GM21526 (cell line): Measurements from ENCODE around the gene CCDC77.

Source experiments
- ATAC-seq: cut with Tn5 transposase; IDR thresholded peaks from one replicate; pipeline ENCODE4 v1.9.1; 2021; ENCODE audit warnings: moderate library complexity; ENCODE audit not compliant: unreplicated experiment, low FRiP score

Gene CCDC77

DNA sequence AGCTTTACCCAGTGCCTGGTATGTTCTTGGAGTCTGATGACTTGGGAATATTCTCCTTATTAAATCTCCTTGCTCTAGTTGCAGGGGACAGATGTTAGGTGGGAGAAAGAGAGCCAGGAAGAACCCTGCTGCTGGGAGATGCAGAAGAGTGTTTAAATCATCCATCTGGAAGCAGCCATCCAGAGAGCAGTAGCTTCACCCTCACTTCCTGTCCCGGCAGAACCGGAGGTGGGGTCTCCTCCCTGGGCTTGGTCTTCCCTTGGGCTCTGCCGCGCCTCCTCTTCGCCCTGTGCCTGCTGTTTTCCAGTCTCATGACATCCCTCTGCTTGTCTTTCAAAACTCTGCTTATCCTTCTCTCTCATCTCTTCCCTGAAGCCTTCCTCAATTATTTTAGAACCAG lies 73.8 kb downstream of the CCDC77 start:
- ATAC-seq, result no peak

DNA sequence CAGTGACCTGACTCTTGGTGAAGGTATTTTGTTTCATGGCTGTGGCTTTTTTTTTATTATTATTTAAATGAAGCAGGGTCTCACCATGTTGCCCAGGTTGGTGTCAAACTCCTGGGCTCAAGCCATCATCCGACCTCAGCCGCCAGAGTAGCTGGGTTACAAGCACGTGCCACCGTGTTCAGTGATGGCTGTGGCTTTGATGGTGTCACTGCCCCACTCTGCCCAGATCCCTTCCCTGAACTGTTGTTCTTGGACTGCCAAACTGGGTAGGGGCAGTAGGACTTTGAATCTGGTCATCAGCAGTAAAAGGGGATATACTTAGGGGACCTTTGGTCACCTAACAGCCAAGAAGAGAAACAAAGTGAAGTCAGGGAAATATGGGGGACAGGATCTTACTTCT lies 77.7 kb downstream of the CCDC77 start:
- ATAC-seq, result no peak

DNA sequence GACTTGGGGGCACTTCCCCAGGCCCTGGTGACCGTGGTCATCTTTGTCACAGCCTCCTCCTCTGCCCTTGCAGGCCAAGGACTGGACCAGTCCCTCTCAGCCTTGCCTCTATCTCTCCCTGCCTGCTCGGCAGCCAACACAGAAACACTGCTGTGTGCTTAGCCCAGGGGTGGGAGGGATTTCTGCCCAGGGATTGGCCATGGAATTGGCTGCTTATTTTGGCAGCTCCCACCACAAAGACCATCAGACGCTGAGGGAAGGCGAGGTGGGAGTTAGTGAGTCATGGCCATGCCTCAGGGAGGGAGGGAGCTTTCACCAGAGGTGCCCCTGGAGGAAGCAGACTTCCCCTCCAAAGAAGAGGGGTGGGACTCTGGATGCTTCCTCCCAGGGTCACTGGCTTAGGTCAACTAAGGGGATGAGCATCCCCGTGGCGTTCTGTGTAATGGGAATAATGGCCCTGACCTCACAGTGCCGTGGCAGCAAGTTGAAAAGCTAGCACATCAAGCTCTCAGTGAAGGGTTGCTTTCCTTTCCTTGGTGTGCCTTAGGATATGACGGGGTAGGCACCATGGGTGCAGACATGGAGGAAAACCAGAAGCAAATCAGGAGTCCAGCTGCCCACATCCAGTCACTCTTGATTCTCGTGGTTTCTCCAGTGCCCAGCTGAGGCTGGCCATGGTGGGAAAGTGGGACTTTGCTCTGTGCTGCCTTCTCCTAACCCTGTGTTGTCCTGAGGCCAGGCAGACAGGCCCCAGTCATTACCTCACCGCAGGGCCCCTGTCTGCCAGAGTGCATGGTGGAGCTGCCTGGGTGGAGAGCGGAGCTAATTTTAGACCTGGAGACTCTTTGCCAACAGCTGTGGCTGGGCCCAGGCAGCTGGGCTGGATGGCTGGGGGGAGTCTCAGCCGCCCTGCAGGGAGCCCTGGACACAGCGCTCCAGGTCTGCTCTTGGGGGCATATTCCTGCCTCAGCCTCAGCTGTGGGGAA lies 79.7 kb downstream of the CCDC77 start:
- no peak for ATAC-seq

DNA sequence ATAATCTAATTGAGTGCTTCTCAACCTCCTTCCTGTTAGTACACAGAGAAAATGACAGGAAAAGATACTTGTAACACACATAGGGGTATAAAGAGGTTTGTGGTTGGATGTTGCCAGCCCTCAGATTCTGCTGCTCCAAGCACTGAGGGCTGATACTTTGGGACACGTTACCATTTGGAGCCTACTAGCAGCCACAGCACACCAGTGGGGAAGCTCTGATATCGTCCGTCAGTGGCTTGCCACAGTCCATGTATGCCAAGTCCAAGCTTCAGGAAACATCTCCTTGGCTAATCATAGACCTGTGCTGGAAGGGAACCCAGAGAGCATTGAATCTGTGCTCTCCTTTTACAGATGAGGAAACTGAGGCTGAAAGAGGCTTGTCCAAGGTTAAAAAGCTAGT lies 80.6 kb downstream of the CCDC77 start:
- no peak for ATAC-seq

DNA sequence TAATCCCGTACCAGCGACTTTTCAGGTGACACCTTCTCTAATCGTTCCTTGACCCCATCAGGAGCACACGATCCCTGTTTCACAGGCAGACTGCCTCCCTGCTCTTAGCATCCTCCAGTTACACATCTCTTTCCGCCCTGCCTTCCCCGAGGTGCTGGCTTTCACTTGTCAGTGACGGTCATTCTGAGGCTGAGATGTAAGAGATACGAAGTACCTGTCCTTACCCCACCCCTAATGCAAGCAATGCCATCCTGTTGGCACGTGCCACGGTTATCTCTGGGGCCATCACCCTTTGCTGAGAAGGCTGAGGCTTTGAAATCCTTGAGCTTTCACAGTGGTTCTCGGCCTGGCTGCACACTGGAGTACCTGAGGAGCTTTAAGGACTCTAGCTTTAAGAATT lies 82.7 kb downstream of the CCDC77 start:
- no peak for ATAC-seq

DNA sequence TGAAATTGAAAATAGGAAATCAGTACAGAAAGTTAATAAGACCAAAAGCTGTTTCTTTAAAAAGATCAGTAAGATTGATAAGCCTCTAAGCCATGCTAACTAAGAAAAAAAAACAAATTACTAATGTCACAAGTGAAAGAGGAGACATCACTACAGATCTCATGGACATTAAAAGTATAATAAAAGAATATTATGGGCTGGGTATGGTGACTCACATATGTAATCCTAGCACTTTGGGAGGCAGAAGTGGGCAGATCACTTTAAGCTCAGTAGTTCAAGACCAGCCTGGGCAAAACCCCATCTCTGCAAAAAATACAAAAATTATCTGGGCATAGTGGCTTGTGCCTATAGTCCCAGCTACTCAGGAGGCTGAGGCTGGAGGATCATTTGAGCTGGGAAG lies 88.8 kb downstream of the CCDC77 start:
- ATAC-seq, result no peak
